GM12878 (cell line): ENCODE measurements around the gene LRRC41. TPM values are rescaled to one million over a fixed set of nuclear protein-coding genes. Genes with fewer than 3 reads are reported as not detected.

Source experiments
- CHD2 ChIP-seq: IDR thresholded peaks from 2 replicates; pipeline ENCODE4 v1.6.1; 2011; ENCODE audit warnings: low read depth, low read length, improper control_type of control experiment, borderline replicate concordance
- KAT2A ChIP-seq: conservative IDR thresholded peaks from 2 replicates; pipeline ENCODE4 v1.6.1; 2011; ENCODE audit warnings: low read depth, low read length; ENCODE audit not compliant: control insufficient read depth
- NFIC ChIP-seq: IDR thresholded peaks from 2 replicates; pipeline ENCODE4 v1.6.1; 2012; ENCODE audit warnings: low read depth, mild to moderate bottlenecking, inconsistent platforms, low read length, moderate library complexity
- TCF12 ChIP-seq: IDR thresholded peaks from 2 replicates; pipeline ENCODE4 v1.6.1; 2011; ENCODE audit warnings: low read depth, mild to moderate bottlenecking, low read length
- ZNF622 ChIP-seq: fragments of 450-650 bp; IDR thresholded peaks from 2 replicates; pipeline ENCODE4 v1.6.1; 2017; ENCODE audit warnings: mild to moderate bottlenecking, inconsistent platforms
- polyA plus RNA-seq, 11 experiments: library from polyadenylated mRNA; depleted of rRNA in 4 of 11; unstranded in 6 of 11; stranded (reverse) in 5 of 11; fragments of >200 nt; fragmentation: Nextera tagmentation in 4 of 11; fragmentation: Illumina TruSeq in 1 of 11; extraction: Ambion mirVana in 4 of 11; extraction: Trizol in 1 of 11; gene quantifications; 1 replicate in 1 of 11; 2 replicates in 10 of 11; pipeline versions ENCODE4 v1.2.1 to v1.2.3, GENCODE V29; 2011 to 2016; ENCODE audit warnings: inconsistent platforms in 2 of 11, missing spikeins in 2 of 11, low read depth in 1 of 11
- total RNA-seq, 4 experiments: library from RNA; depleted of rRNA in 3 of 4; stranded (reverse); fragments of >200 nt in 3 of 4; fragmentation: Illumina TruSeq in 1 of 4; extraction: Trizol in 1 of 4; gene quantifications; 2 replicates each; pipeline versions ENCODE4 v1.2.1 to v1.2.3, GENCODE V29; 2013 to 2021
- TF ChIP-seq, protein P1 (sequence below): fragments of 150-350 bp; IDR thresholded peaks from 2 replicates; pipeline ENCODE4 v1.6.1; 2016; ENCODE audit warnings: low read depth, low read length
- TF ChIP-seq, protein P2 (sequence below): IDR thresholded peaks from 2 replicates; pipeline ENCODE4 v1.6.1; 2012; ENCODE audit warnings: low read depth, low read length, improper control_type of control experiment
- TF ChIP-seq, protein P3 (sequence below): fragments of 450-650 bp; IDR thresholded peaks from 2 replicates; pipeline ENCODE4 v1.6.1; 2017; ENCODE audit warnings: antibody characterized with exemption, mild to moderate bottlenecking, moderate library complexity
- TF ChIP-seq, protein P4 (sequence below): IDR thresholded peaks from 2 replicates; pipeline ENCODE4 v1.6.1; 2012; ENCODE audit warnings: low read depth, low read length, improper control_type of control experiment
- TF ChIP-seq, protein P5 (sequence below): fragments of 450-650 bp; IDR thresholded peaks from 2 replicates; pipeline ENCODE4 v1.6.1; 2016; ENCODE audit warnings: mild to moderate bottlenecking, moderate library complexity, borderline replicate concordance

LRRC41 gene
- total and polyA plus RNA-seq, 10 of the 15 experiments (the other 5 are each of a cell fraction or from before 2014, with no cell fraction given): 12.0 to 79.9 (median 48.5) TPM

DNA sequence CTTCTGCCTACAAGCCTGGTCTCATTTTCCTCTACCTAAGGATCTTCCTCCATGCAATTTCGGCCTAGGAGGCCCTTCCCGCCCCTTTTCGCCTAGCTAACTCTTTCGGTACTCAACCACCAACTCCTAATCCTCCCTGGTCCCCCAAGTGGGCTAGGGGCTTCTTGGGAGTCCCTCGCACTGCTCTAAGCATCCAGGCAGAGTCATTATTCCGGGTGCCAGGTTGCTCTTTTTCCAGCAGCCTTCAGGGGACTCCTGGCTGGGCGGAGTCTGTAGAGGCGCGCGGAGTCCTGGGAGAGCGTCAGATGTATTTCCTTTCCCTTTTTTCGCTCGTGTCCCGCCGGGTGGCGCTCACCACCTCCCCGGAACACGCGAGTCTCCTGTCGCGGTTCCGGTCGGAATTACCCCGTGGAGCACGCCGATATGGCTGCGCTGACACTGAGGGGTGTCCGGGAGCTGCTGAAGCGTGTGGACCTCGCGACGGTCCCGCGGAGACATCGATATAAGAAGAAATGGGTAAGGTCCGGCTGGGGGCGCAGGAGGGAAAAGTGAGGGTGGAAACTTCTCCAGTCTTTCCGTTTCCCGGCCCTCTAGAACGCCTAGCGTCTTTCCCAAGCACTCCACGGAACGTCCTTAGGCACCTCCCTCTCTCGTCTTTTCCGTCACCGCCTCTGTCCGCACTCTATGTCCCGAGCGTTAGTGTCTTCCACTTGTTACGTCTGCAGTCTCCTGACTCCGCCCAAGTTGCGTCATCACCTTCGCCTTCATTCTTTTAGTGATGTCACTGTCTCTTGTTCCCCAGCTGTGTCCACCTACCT lies 37.2 kb upstream of the LRRC41 start, which contains the start of gene NSUN4 (continued):
- TF ChIP-seq, protein P1, sequence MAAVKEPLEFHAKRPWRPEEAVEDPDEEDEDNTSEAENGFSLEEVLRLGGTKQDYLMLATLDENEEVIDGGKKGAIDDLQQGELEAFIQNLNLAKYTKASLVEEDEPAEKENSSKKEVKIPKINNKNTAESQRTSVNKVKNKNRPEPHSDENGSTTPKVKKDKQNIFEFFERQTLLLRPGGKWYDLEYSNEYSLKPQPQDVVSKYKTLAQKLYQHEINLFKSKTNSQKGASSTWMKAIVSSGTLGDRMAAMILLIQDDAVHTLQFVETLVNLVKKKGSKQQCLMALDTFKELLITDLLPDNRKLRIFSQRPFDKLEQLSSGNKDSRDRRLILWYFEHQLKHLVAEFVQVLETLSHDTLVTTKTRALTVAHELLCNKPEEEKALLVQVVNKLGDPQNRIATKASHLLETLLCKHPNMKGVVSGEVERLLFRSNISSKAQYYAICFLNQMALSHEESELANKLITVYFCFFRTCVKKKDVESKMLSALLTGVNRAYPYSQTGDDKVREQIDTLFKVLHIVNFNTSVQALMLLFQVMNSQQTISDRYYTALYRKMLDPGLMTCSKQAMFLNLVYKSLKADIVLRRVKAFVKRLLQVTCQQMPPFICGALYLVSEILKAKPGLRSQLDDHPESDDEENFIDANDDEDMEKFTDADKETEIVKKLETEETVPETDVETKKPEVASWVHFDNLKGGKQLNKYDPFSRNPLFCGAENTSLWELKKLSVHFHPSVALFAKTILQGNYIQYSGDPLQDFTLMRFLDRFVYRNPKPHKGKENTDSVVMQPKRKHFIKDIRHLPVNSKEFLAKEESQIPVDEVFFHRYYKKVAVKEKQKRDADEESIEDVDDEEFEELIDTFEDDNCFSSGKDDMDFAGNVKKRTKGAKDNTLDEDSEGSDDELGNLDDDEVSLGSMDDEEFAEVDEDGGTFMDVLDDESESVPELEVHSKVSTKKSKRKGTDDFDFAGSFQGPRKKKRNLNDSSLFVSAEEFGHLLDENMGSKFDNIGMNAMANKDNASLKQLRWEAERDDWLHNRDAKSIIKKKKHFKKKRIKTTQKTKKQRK: no peak; the same call in 1 of the 2 replicates
- TF ChIP-seq ZNF622 (no peak), TCF12 (no peak), KAT2A (no peak), CHD2 (peak; percentile 33; the same call in 1 of the 2 replicates), NFIC (peak; percentile 19; the same call in 1 of the 2 replicates)
- TF ChIP-seq, protein P2, sequence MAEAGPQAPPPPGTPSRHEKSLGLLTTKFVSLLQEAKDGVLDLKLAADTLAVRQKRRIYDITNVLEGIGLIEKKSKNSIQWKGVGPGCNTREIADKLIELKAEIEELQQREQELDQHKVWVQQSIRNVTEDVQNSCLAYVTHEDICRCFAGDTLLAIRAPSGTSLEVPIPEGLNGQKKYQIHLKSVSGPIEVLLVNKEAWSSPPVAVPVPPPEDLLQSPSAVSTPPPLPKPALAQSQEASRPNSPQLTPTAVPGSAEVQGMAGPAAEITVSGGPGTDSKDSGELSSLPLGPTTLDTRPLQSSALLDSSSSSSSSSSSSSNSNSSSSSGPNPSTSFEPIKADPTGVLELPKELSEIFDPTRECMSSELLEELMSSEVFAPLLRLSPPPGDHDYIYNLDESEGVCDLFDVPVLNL: no peak
- TF ChIP-seq, protein P3, sequence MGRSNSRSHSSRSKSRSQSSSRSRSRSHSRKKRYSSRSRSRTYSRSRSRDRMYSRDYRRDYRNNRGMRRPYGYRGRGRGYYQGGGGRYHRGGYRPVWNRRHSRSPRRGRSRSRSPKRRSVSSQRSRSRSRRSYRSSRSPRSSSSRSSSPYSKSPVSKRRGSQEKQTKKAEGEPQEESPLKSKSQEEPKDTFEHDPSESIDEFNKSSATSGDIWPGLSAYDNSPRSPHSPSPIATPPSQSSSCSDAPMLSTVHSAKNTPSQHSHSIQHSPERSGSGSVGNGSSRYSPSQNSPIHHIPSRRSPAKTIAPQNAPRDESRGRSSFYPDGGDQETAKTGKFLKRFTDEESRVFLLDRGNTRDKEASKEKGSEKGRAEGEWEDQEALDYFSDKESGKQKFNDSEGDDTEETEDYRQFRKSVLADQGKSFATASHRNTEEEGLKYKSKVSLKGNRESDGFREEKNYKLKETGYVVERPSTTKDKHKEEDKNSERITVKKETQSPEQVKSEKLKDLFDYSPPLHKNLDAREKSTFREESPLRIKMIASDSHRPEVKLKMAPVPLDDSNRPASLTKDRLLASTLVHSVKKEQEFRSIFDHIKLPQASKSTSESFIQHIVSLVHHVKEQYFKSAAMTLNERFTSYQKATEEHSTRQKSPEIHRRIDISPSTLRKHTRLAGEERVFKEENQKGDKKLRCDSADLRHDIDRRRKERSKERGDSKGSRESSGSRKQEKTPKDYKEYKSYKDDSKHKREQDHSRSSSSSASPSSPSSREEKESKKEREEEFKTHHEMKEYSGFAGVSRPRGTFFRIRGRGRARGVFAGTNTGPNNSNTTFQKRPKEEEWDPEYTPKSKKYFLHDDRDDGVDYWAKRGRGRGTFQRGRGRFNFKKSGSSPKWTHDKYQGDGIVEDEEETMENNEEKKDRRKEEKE: no peak
- TF ChIP-seq, protein P4, sequence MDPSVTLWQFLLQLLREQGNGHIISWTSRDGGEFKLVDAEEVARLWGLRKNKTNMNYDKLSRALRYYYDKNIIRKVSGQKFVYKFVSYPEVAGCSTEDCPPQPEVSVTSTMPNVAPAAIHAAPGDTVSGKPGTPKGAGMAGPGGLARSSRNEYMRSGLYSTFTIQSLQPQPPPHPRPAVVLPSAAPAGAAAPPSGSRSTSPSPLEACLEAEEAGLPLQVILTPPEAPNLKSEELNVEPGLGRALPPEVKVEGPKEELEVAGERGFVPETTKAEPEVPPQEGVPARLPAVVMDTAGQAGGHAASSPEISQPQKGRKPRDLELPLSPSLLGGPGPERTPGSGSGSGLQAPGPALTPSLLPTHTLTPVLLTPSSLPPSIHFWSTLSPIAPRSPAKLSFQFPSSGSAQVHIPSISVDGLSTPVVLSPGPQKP: peak; percentile 77; the same call in 1 of the 2 replicates
- TF ChIP-seq, protein P5, sequence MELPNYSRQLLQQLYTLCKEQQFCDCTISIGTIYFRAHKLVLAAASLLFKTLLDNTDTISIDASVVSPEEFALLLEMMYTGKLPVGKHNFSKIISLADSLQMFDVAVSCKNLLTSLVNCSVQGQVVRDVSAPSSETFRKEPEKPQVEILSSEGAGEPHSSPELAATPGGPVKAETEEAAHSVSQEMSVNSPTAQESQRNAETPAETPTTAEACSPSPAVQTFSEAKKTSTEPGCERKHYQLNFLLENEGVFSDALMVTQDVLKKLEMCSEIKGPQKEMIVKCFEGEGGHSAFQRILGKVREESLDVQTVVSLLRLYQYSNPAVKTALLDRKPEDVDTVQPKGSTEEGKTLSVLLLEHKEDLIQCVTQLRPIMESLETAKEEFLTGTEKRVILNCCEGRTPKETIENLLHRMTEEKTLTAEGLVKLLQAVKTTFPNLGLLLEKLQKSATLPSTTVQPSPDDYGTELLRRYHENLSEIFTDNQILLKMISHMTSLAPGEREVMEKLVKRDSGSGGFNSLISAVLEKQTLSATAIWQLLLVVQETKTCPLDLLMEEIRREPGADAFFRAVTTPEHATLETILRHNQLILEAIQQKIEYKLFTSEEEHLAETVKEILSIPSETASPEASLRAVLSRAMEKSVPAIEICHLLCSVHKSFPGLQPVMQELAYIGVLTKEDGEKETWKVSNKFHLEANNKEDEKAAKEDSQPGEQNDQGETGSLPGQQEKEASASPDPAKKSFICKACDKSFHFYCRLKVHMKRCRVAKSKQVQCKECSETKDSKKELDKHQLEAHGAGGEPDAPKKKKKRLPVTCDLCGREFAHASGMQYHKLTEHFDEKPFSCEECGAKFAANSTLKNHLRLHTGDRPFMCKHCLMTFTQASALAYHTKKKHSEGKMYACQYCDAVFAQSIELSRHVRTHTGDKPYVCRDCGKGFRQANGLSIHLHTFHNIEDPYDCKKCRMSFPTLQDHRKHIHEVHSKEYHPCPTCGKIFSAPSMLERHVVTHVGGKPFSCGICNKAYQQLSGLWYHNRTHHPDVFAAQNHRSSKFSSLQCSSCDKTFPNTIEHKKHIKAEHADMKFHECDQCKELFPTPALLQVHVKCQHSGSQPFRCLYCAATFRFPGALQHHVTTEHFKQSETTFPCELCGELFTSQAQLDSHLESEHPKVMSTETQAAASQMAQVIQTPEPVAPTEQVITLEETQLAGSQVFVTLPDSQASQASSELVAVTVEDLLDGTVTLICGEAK: peak; percentile 88
